CD4-positive, alpha-beta T cell treated with Interferon alpha-2 for 1 hour (primary cell): ENCODE results near the gene EXOC2.
"Not testable (repeated sequence)": the region's sequence is repeated elsewhere in the genome, so short reads cannot be mapped to it uniquely, and the experiment has no call there.

ENCODE experiments used
- DNase-seq, 2 donors: peaks; one replicate each; pipeline ENCODE4 v3.0.0-alpha.2; 2020 to 2022

The EXOC2 gene

GRCh38 chr6:680666-681340 lies 12.1 kb downstream of the EXOC2 start:
- no peak for DNase-seq

GRCh38 chr6:680251-680650 lies 12.7 kb downstream of the EXOC2 start:
- no peak for DNase-seq

- DNase-seq, result no peak
Measured at GRCh38 chr6:679282-679681, 13.7 kb downstream of the EXOC2 start.

GRCh38 chr6:678520-678919 lies 14.4 kb downstream of the EXOC2 start:
- DNase-seq, result no peak

- DNase-seq, result no peak
Measured at GRCh38 chr6:677919-678318, 15.0 kb downstream of the EXOC2 start.

GRCh38 chr6:674956-675355 lies 18.0 kb downstream of the EXOC2 start:
- no peak for DNase-seq

GRCh38 chr6:674406-674805 lies 18.5 kb downstream of the EXOC2 start:
- DNase-seq, result no peak

- no peak for DNase-seq
Measured at GRCh38 chr6:667253-667927, 25.5 kb downstream of the EXOC2 start.

- no peak for DNase-seq
Measured at GRCh38 chr6:665403-666267, 27.3 kb downstream of the EXOC2 start.

GRCh38 chr6:663788-664187 lies 29.2 kb downstream of the EXOC2 start:
- DNase-seq, result not testable (repeated sequence)

- no peak for DNase-seq
Measured at GRCh38 chr6:659716-660581, 33.0 kb downstream of the EXOC2 start.

- DNase-seq, result no peak
Measured at GRCh38 chr6:658244-658643, 34.7 kb downstream of the EXOC2 start.

GRCh38 chr6:657743-658142 lies 35.2 kb downstream of the EXOC2 start:
- DNase-seq, result no peak

- DNase-seq, result no peak
Measured at GRCh38 chr6:656460-657252, 36.3 kb downstream of the EXOC2 start, which contains the start of gene HUS1B. Gene HUS1B, minus strand, starts transcription at chr6:657100. Its CDS starts 156 bp downstream, at chr6:656944.

GRCh38 chr6:654136-654535 lies 38.8 kb downstream of the EXOC2 start:
- DNase-seq, result no peak

GRCh38 chr6:652865-653264 lies 40.1 kb downstream of the EXOC2 start:
- DNase-seq, result no peak

- DNase-seq, result no peak
Measured at GRCh38 chr6:650098-650497, 42.8 kb downstream of the EXOC2 start.

- no peak for DNase-seq
Measured at GRCh38 chr6:642805-643204, 50.1 kb downstream of the EXOC2 start.

- DNase-seq, result no peak
Measured at GRCh38 chr6:641225-641985, 51.5 kb downstream of the EXOC2 start.

GRCh38 chr6:636488-636887 lies 56.5 kb downstream of the EXOC2 start:
- no peak for DNase-seq

- no peak for DNase-seq
Measured at GRCh38 chr6:635233-635632, 57.7 kb downstream of the EXOC2 start.
